Keratinocyte (primary cell): ENCODE measurements around the gene PPP6R1. TPM values are rescaled to one million over a fixed set of nuclear protein-coding genes. Genes with fewer than 3 reads are reported as not detected.

Experiments
- DNase-seq: peaks from one replicate; pipeline ENCODE4 v3.0.0-alpha.2; 2011; ENCODE audit warnings: low read depth, missing footprints, low spot score
- FAIRE-seq: peaks from 2 replicates; lab custom pipeline; 2011; peaks lifted over from hg19 to GRCh38; lab: Jason Lieb, UNC
- H2AFZ ChIP-seq: 2 replicates; pipeline ENCODE4 v1.6.0; 2012; ENCODE audit warnings: low read length, control low read depth, inconsistent platforms; ENCODE audit not compliant: control insufficient read depth
- H3K27ac ChIP-seq: 2 replicates; pipeline ENCODE4 v1.5.1; 2011; ENCODE audit warnings: low read length; ENCODE audit not compliant: control insufficient read depth, insufficient read depth
- H3K27me3 ChIP-seq: 3 replicates; pipeline ENCODE4 v1.6.0; 2011; ENCODE audit warnings: low read length; ENCODE audit not compliant: control insufficient read depth, insufficient read depth; ENCODE audit errors: extremely low read depth
- H3K36me3 ChIP-seq, 2 experiments: 2 replicates in 1 of 2; 3 replicates in 1 of 2; pipeline ENCODE4 v1.5.1; 2011; ENCODE audit warnings: low read length in 2 of 2, mild to moderate bottlenecking in 1 of 2; ENCODE audit not compliant: control insufficient read depth in 2 of 2, insufficient read depth in 2 of 2; ENCODE audit errors: extremely low read depth in 1 of 2
- H3K4me1 ChIP-seq: 3 replicates; pipeline ENCODE4 v1.5.1; 2011; ENCODE audit warnings: low read length; ENCODE audit not compliant: control insufficient read depth, insufficient read depth; ENCODE audit errors: extremely low read depth
- H3K4me2 ChIP-seq: 3 replicates; pipeline ENCODE4 v1.6.0; 2011; ENCODE audit warnings: low read depth, low read length; ENCODE audit not compliant: control insufficient read depth, insufficient read depth; ENCODE audit errors: extremely low read depth
- H3K4me3 ChIP-seq, 3 experiments: fragments of 200-600 bp in 1 of 3; sonication (generic) in 1 of 3; 2 replicates in 2 of 3; 3 replicates in 1 of 3; pipeline ENCODE4 v1.5.1; 2011 to 2016; ENCODE audit warnings: low read length in 3 of 3, mild to moderate bottlenecking in 3 of 3, control low read depth in 2 of 3, inconsistent platforms in 1 of 3, low read depth in 1 of 3, mixed read lengths in 1 of 3, mixed run types in 1 of 3, moderate library complexity in 1 of 3; ENCODE audit not compliant: control insufficient read depth in 2 of 3, insufficient read depth in 2 of 3; ENCODE audit errors: extremely low read depth in 1 of 3
- H3K79me2 ChIP-seq: 2 replicates; pipeline ENCODE4 v1.6.0; 2012; ENCODE audit warnings: low read length; ENCODE audit not compliant: control insufficient read depth, insufficient read depth
- H3K9ac ChIP-seq: 3 replicates; pipeline ENCODE4 v1.6.0; 2011; ENCODE audit warnings: low read length; ENCODE audit not compliant: control insufficient read depth, insufficient read depth; ENCODE audit errors: extremely low read depth
- H3K9me1 ChIP-seq: 3 replicates; pipeline ENCODE4 v1.6.0; 2011; ENCODE audit warnings: low read length; ENCODE audit not compliant: control insufficient read depth, insufficient read depth; ENCODE audit errors: extremely low read depth
- H3K9me3 ChIP-seq: 2 replicates; pipeline ENCODE4 v1.5.1; 2012; ENCODE audit warnings: low read depth, low read length; ENCODE audit not compliant: control insufficient read depth
- H4K20me1 ChIP-seq: 3 replicates; pipeline ENCODE4 v1.6.0; 2011; ENCODE audit warnings: low read length; ENCODE audit not compliant: control insufficient read depth, insufficient read depth; ENCODE audit errors: extremely low read depth
- EZH2 ChIP-seq: IDR thresholded peaks from one replicate; pipeline ENCODE4 v1.6.1; 2012; ENCODE audit warnings: inconsistent platforms, mild to moderate bottlenecking, low read length, moderate library complexity
- dilution Hi-C: fragments of 300-500 bp; cut with MboI; formaldehyde crosslinking; loops from one replicate; pipeline ENCODE4 v1.7.0; 2020; ENCODE audit warnings: low sequenced_read_pairs; ENCODE audit not compliant: extremely low pct_ligation_motif_present
- polyA plus RNA-seq, 5 experiments: library from polyadenylated mRNA; depleted of rRNA in 3 of 5; stranded (reverse) in 3 of 5; stranded (forward) in 1 of 5; unstranded in 1 of 5; fragments of >200 nt; gene quantifications; 1 replicate in 1 of 5; 2 replicates in 3 of 5; 3 replicates in 1 of 5; pipeline versions ENCODE4 v1.2.1 to v1.2.3, GENCODE V29; 2011 to 2012; ENCODE audit warnings: missing spikeins in 2 of 5, low read depth in 1 of 5, low replicate concordance in 1 of 5
- TF ChIP-seq, protein P1 (sequence below), 3 experiments: IDR thresholded peaks in 1 of 3; conservative IDR thresholded peaks in 1 of 3; optimal IDR thresholded peaks in 1 of 3; 2 replicates in 2 of 3; 3 replicates in 1 of 3; pipeline versions ENCODE3 to v1.5.1; 2011; ENCODE audit warnings: low read length in 3 of 3, mild to moderate bottlenecking in 3 of 3, moderate library complexity in 2 of 3, control low read depth in 1 of 3, inconsistent platforms in 1 of 3; ENCODE audit not compliant: insufficient read depth in 2 of 3; ENCODE audit errors: extremely low read depth in 1 of 3

Gene PPP6R1
- polyA plus RNA-seq, 1 donor (not counting 4 experiments of a cell fraction or from before 2014, with no cell fraction given): 26.7 TPM

DNA sequence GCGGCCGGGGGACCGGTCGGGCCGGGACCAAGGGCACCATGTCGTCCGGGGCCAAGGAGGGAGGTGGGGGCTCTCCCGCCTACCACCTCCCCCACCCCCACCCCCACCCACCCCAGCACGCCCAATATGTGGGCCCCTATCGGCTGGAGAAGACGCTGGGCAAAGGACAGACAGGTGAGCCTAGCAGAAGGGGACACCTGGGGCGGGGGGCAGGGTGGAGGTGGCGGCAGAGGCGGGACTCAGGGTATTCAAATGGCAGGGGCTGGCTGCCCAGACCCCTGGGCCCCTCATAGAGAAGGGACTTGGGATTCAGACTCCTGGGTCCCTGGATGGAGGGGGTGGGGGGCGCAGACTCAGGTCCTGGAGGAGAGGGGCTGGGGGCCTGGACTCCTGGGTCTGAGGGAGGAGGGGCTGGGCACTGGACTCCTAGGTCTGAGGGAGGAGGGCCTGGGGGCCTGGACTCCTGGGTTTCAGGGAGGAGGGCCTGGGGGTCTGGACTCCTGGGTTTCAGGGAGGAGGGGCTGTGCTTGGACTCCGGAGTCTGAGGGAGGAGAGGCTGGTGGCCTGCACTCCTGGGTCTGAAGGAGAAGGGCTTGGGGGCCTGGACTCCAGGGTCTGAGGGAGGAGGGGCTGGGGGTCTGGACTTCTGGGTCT lies 25.7 kb upstream of the PPP6R1 start:
- Histone ChIP-seq H3K4me2 (no peak overlapping the region), H3K79me2 (peaks cover 1% of the 10 kb centered on the region), H3K36me3 (no peaks in the 10 kb centered on the region), H3K27me3 (no peaks in the 10 kb centered on the region), H4K20me1 (no peaks in the 10 kb centered on the region), H3K4me1 (peaks cover 10% of the 10 kb centered on the region), H3K9me3 (no peaks in the 10 kb centered on the region), H3K9ac (no peak overlapping the region), H2AFZ (no peak overlapping the region), H3K9me1 (no peaks in the 10 kb centered on the region), H3K27ac (no peak overlapping the region), H3K4me3 (no peak overlapping the region)
- FAIRE-seq: no peak
- TF ChIP-seq, protein P1, sequence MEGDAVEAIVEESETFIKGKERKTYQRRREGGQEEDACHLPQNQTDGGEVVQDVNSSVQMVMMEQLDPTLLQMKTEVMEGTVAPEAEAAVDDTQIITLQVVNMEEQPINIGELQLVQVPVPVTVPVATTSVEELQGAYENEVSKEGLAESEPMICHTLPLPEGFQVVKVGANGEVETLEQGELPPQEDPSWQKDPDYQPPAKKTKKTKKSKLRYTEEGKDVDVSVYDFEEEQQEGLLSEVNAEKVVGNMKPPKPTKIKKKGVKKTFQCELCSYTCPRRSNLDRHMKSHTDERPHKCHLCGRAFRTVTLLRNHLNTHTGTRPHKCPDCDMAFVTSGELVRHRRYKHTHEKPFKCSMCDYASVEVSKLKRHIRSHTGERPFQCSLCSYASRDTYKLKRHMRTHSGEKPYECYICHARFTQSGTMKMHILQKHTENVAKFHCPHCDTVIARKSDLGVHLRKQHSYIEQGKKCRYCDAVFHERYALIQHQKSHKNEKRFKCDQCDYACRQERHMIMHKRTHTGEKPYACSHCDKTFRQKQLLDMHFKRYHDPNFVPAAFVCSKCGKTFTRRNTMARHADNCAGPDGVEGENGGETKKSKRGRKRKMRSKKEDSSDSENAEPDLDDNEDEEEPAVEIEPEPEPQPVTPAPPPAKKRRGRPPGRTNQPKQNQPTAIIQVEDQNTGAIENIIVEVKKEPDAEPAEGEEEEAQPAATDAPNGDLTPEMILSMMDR (optimal IDR thresholded peaks at IDR 0.05 in 1 of 3, IDR thresholded peaks at IDR 0.05 in 1 of 3, conservative IDR thresholded peaks at IDR 0.05 in 1 of 3; ENCODE audit: extremely low read depth in 1 of 3, insufficient read depth in 2 of 3, low read length in 3 of 3): no peak
- TF ChIP-seq EZH2: no peak
- dilution Hi-C loops: no loop called here
- DNase-seq: no peak

DNA sequence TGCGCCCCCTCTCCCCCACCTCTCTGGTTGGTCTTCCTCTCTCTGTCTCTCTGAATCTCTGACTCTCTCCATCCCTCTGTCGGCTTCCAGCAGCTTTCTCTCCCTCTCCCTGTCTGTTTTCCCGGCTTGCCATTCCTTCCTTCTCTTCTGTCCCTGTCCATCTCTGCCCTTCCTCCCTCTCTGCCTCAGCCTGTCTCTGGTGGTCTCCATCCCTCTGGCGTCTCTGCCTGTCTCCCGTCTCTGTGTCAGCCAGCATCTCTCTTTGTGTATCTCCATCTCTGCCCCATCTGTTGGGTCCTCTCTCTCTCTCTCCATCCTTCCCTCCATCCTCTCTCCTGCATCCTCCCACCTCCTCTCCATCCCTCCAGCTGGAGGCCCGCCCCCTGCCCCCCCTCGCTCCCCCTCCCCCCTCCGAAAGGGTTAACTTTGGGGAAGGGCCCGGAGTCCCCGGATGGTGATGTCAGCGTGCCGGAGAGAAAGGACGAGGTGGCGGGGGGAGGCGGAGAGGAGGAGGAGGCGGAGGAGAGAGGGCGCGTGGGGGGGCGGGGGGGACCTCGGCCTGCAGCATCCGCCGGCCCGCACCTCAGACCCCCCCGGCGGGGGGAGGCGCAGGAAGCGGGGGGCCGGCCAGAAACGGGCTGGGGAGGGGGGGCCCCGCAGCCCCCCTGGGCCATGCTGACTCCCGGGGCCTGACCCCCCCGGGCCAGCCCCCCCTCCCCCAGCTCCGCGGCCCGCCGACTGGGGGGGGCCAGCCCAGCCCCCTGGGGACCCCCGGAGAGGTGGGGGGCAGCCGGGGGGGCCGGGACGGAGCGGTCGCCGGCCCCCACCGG lies 24.9 kb upstream of the PPP6R1 start, which contains the start of gene BRSK1:
Gene BRSK1, plus strand, starts transcription at position 450 of the 830 bp plus-strand sequence. CDS start 446 bp downstream, outside the sequence.
- peak; percentile 55 for TF ChIP-seq EZH2
- TF ChIP-seq, protein P1 (optimal IDR thresholded peaks at IDR 0.05 in 1 of 3, IDR thresholded peaks at IDR 0.05 in 1 of 3, conservative IDR thresholded peaks at IDR 0.05 in 1 of 3; ENCODE audit: extremely low read depth in 1 of 3, insufficient read depth in 2 of 3, low read length in 3 of 3): no peak
- Histone ChIP-seq H3K27me3 (no peaks in the 10 kb centered on the region), H3K9me1 (no peaks in the 10 kb centered on the region), H3K36me3 (no peaks in the 10 kb centered on the region), H3K9ac (no peak within 1 kb of the TSS), H3K4me1 (peaks cover 14% of the 10 kb centered on the region), H3K4me2 (no peak within 1 kb of the TSS), H3K9me3 (no peaks in the 10 kb centered on the region), H3K79me2 (peaks cover 7% of the 10 kb centered on the region), H3K4me3 (no peak within 1 kb of the TSS), H2AFZ (no peak within 1 kb of the TSS), H3K27ac (no peak within 1 kb of the TSS), H4K20me1 (no peaks in the 10 kb centered on the region)
- FAIRE-seq (no peak), DNase-seq (no peak)
- dilution Hi-C loops: no loop called here
